ENCODE results near the gene ZDHHC18. TPM values are rescaled to one million over a fixed set of nuclear protein-coding genes. Genes with fewer than 3 reads are reported as not detected.
"Not testable (repeated sequence)": the region's sequence is repeated elsewhere in the genome, so short reads cannot be mapped to it uniquely, and the experiment has no call there.

ZDHHC18 gene
- total RNA-seq, 1 donor, result 16.4 TPM

- TF ChIP-seq CTCF (IDR thresholded peaks at IDR 0.05; ENCODE audit: insufficient read depth, low read depth, low read length), result no peak
- H3K4me3 ChIP-seq (ENCODE audit: low read depth, low read length), result no peak overlapping the region
- DNase-seq (ENCODE audit: low read depth), result peak; percentile 67
These were observed 5.2 kb downstream of the ZDHHC18 start for GRCh38 chr1:26831546-26832248.

GRCh38 chr1:26832249-26832960 lies 5.9 kb downstream of the ZDHHC18 start:
- no peak overlapping the region for H3K4me3 ChIP-seq (ENCODE audit: low read depth, low read length)
- no peak for DNase-seq (ENCODE audit: low read depth)
- no peak for TF ChIP-seq CTCF (IDR thresholded peaks at IDR 0.05; ENCODE audit: insufficient read depth, low read depth, low read length)

GRCh38 chr1:26833432-26834405 lies 7.2 kb downstream of the ZDHHC18 start:
- DNase-seq (ENCODE audit: low read depth), result peak; percentile 54
- H3K4me3 ChIP-seq (ENCODE audit: low read depth, low read length), result no peak overlapping the region
- TF ChIP-seq CTCF (IDR thresholded peaks at IDR 0.05; ENCODE audit: insufficient read depth, low read depth, low read length), result no peak

GRCh38 chr1:26837665-26838064 lies 11.2 kb downstream of the ZDHHC18 start:
- not testable (repeated sequence) for DNase-seq (ENCODE audit: low read depth); H3K4me3 ChIP-seq (ENCODE audit: low read depth, low read length)

- TF ChIP-seq CTCF (IDR thresholded peaks at IDR 0.05; ENCODE audit: insufficient read depth, low read depth, low read length), result no peak
- no peak overlapping the region for H3K4me3 ChIP-seq (ENCODE audit: low read depth, low read length)
- no peak for DNase-seq (ENCODE audit: low read depth)
These were observed 12.2 kb downstream of the ZDHHC18 start for GRCh38 chr1:26838474-26839338.

GRCh38 chr1:26839339-26839722 lies 12.8 kb downstream of the ZDHHC18 start:
- no peak for TF ChIP-seq CTCF (IDR thresholded peaks at IDR 0.05; ENCODE audit: insufficient read depth, low read depth, low read length)
- no peak overlapping the region for H3K4me3 ChIP-seq (ENCODE audit: low read depth, low read length)
- DNase-seq (ENCODE audit: low read depth), result no peak

Measured in fibroblast of villous mesenchyme (primary cell).